GM12891 (cell line): ENCODE measurements around the gene SDC4.

Experiments used
- PAX5 ChIP-seq: IDR thresholded peaks from 2 replicates; pipeline ENCODE4 v1.6.1; 2011; ENCODE audit warnings: low read length, moderate library complexity, mild to moderate bottlenecking; ENCODE audit not compliant: insufficient read depth, severe bottlenecking
- POLR2A ChIP-seq: IDR thresholded peaks from 2 replicates; pipeline ENCODE4 v1.6.1; 2011; ENCODE audit warnings: low read depth, low read length, control low read depth
- POLR2AphosphoS5 ChIP-seq: IDR thresholded peaks from 2 replicates; pipeline ENCODE4 v1.6.1; 2011; ENCODE audit warnings: low read depth, low read length, control low read depth
- SPI1 ChIP-seq: IDR thresholded peaks from 2 replicates; pipeline ENCODE4 v1.6.1; 2011; ENCODE audit warnings: low read depth, low read length, control low read depth
- TAF1 ChIP-seq: IDR thresholded peaks from 2 replicates; pipeline ENCODE4 v1.6.1; 2011; ENCODE audit warnings: low read depth, low read length, control low read depth

DNA sequence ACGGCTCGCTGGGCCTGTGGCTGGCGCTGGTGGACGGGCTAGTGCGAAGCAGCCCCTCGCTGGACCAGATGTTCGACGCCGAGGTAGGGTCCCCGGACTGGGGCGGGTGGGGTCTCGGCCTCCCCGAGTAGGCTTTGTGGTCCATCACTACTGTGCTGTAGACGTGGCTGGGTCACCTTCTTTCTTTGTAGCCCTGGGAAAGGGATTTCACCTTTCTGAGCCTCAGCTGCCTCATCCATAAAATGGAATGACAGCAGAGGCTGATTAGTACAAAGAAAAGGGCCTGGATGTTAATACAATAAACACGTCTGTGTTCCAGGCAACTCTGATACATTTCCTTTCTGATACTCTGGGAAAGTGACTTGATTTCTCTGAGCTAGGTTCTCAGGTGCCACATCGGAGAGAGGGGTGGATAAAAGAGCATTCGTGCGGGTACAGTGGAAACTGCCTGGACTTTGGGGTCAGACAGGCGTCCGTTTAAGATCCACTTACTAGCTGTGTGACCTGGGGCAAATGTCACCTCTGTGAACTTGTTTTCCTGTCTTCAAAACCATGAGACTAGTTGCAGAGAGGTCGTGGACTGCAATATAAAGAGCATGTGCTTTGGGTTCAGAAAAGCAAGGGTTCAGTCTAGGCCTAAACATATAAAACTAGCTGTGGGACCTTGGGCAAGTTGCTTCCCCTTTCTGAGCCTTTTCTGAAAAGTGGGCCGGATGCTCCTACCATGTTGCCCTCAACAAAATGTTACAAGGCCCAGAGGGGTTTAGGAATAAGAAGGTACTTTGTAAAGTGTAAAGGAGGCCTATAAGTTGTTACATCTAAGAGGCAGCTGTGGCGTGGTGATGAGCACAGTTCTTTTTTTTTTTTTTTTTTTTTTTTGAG is 15.6 kb upstream of the SDC4 start:
- TF ChIP-seq POLR2A (no peak), SPI1 (no peak), POLR2AphosphoS5 (no peak), TAF1 (no peak), PAX5 (no peak)
